ENCODE measurements around the gene PPM1G.

PPM1G gene

GRCh38 chr2:27380626-27381545 lies 28.5 kb downstream of the PPM1G start, which contains the start of gene ZNF513:
TSS of gene ZNF513 (minus strand) at chr2:27380734. CDS start at chr2:27380526, 208 bp downstream.
- WGBS (ENCODE audit: insufficient coverage, insufficient read length), result no CpG with 5 or more reads among the region's 67 CpGs
- peaks cover 41% of the 10 kb centered on the region for H3K36me3 ChIP-seq (ENCODE audit: control insufficient read depth, insufficient read depth, low read length)
- H3K4me1 ChIP-seq (ENCODE audit: control insufficient read depth, insufficient read depth, low read length), result no peaks in the 10 kb centered on the region
- H3K9me3 ChIP-seq (ENCODE audit: control insufficient read depth, insufficient read depth, low read length), result no peaks in the 10 kb centered on the region
- DNase-seq (ENCODE audit: low read depth, low spot score), result peak; percentile 84
- H3K27me3 ChIP-seq (ENCODE audit: control insufficient read depth, insufficient read depth, low read length), result no peaks in the 10 kb centered on the region
- H3K4me3 ChIP-seq (ENCODE audit: low read length), result peak within 1 kb of the TSS; percentile 83; the same call in 1 of the 2 replicates
- no peak within 1 kb of the TSS for H3K27ac ChIP-seq (ENCODE audit: low read length)

DNA sequence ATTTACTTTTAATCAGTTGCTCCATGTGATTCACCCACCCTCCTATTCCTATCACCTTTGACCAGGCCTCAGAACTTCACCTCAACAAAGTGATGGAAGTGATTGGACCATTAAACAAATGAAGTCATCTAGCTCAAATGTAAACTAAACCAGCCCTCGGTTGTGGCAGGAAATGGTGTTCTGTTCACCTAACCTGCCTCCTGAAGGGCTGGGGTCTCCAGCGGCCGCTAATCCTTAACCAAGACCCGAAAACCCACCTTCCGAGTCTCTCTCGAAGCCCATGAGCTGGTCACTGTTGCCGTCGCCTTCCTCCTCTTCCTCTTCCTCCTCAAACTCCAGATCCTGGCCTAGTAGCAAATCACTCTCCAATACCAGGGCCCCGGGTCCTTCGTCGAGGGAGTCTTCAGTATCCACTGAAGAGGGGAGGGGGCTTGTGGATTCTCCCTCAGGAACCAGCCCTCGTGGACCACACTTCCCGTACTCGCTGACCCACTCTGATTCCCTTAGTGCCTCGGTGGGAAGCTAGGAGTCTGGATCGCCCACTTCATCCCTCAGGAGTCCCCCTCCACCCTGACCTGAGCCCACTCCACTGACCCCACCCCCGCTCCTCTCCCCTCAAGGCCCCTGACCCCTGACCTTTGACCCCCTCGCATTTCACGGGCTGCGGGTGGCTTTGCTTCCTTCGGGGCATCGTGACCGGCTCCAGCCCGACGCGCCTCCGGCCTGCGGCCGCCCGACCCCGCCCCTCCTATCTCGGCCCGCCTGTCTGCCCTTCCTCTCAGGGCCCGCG lies 29.4 kb downstream of the PPM1G start:
- Histone ChIP-seq H3K4me3 (ENCODE audit: low read length) (peak overlapping the region; percentile 83; the same call in 1 of the 2 replicates), H3K9me3 (ENCODE audit: control insufficient read depth, insufficient read depth, low read length) (no peaks in the 10 kb centered on the region), H3K4me1 (ENCODE audit: control insufficient read depth, insufficient read depth, low read length) (no peaks in the 10 kb centered on the region), H3K27ac (ENCODE audit: low read length) (no peak overlapping the region), H3K36me3 (ENCODE audit: control insufficient read depth, insufficient read depth, low read length) (peaks cover 47% of the 10 kb centered on the region), H3K27me3 (ENCODE audit: control insufficient read depth, insufficient read depth, low read length) (no peaks in the 10 kb centered on the region)
- no CpG with 5 or more reads among the region's 35 CpGs for WGBS (ENCODE audit: insufficient coverage, insufficient read length)
- no peak for DNase-seq (ENCODE audit: low read depth, low spot score)

- H3K9me3 ChIP-seq (ENCODE audit: control insufficient read depth, insufficient read depth, low read length), result no peaks in the 10 kb centered on the region
- H3K27ac ChIP-seq (ENCODE audit: low read length), result no peak overlapping the region
- peak overlapping the region; percentile 83; the same call in 1 of the 2 replicates for H3K4me3 ChIP-seq (ENCODE audit: low read length)
- no peaks in the 10 kb centered on the region for H3K27me3 ChIP-seq (ENCODE audit: control insufficient read depth, insufficient read depth, low read length)
- DNase-seq (ENCODE audit: low read depth, low spot score), result no peak
- H3K36me3 ChIP-seq (ENCODE audit: control insufficient read depth, insufficient read depth, low read length), result peaks cover 45% of the 10 kb centered on the region
- no CpG with 5 or more reads among the region's 2 CpGs for WGBS (ENCODE audit: insufficient coverage, insufficient read length)
- no peaks in the 10 kb centered on the region for H3K4me1 ChIP-seq (ENCODE audit: control insufficient read depth, insufficient read depth, low read length)
Observed at GRCh38 chr2:27379383-27379835, 30.0 kb downstream of the PPM1G start.

DNA sequence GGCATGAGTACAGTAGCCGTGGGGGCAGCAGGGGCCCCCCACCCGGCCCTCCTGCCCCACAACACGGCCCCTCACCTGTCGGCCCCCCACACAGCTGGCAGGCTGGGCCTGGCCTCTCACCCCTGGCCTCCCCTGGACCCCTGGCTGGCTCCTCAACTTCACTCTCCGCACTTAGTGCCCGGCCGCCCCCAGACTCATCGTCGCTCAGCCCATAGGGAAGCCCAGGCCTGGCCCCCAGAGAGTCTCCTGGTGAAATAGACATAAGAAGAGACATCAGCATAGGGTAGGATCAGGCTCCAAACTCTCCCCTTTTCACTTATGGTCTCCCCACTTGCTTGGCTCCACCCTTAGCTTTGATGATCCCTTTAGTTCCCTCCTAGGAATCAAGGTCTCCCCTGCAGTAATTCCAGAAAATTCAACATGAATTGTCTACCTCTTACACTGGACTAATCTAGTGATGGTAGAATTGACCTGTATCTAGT lies 30.5 kb downstream of the PPM1G start:
- H3K27ac ChIP-seq (ENCODE audit: low read length), result no peak overlapping the region

GRCh38 chr2:27378096-27378808 lies 31.1 kb downstream of the PPM1G start:
- Histone ChIP-seq H3K27me3 (ENCODE audit: control insufficient read depth, insufficient read depth, low read length) (no peaks in the 10 kb centered on the region), H3K36me3 (ENCODE audit: control insufficient read depth, insufficient read depth, low read length) (peaks cover 49% of the 10 kb centered on the region), H3K27ac (ENCODE audit: low read length) (no peak overlapping the region), H3K4me3 (ENCODE audit: low read length) (no peak overlapping the region), H3K4me1 (ENCODE audit: control insufficient read depth, insufficient read depth, low read length) (no peaks in the 10 kb centered on the region), H3K9me3 (ENCODE audit: control insufficient read depth, insufficient read depth, low read length) (no peaks in the 10 kb centered on the region)
- no CpG with 5 or more reads among the region's 29 CpGs for WGBS (ENCODE audit: insufficient coverage, insufficient read length)
- DNase-seq (ENCODE audit: low read depth, low spot score), result no peak

More for the DNA sequence above, 30.5 kb downstream of the PPM1G start:
- no peaks in the 10 kb centered on the region for H3K27me3 ChIP-seq (ENCODE audit: control insufficient read depth, insufficient read depth, low read length)
- H3K4me3 ChIP-seq (ENCODE audit: low read length), result no peak overlapping the region
- H3K36me3 ChIP-seq (ENCODE audit: control insufficient read depth, insufficient read depth, low read length), result peaks cover 46% of the 10 kb centered on the region
- H3K4me1 ChIP-seq (ENCODE audit: control insufficient read depth, insufficient read depth, low read length), result no peaks in the 10 kb centered on the region
- no peaks in the 10 kb centered on the region for H3K9me3 ChIP-seq (ENCODE audit: control insufficient read depth, insufficient read depth, low read length)
- DNase-seq (ENCODE audit: low read depth, low spot score), result no peak
- no CpG with 5 or more reads among the region's 9 CpGs for WGBS (ENCODE audit: insufficient coverage, insufficient read length)

DNA sequence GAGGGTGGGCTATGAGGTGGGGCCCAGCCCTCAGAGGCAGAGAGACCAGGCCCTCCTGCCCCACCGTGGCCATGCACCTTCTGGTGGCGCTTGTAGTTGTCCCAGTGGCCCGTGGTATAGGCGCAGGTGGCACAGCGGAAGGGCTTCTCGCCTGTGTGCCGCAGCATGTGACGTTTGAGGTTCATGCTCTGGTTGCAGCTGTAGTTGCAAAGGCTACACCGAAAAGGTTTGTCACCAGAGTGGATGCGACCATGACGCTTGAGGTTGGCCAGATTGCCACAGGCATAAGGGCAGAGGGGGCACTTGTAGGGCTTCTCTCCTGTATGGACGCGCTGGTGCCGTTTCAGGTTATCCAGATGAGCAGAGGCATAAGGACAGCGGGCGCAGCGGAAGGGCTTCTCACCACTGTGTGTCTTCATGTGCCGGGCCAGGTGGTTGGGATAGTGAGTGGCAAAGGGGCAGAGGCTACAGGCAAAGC lies 31.7 kb downstream of the PPM1G start:
- Histone ChIP-seq H3K27me3 (ENCODE audit: control insufficient read depth, insufficient read depth, low read length) (no peaks in the 10 kb centered on the region), H3K9me3 (ENCODE audit: control insufficient read depth, insufficient read depth, low read length) (no peaks in the 10 kb centered on the region), H3K4me1 (ENCODE audit: control insufficient read depth, insufficient read depth, low read length) (no peaks in the 10 kb centered on the region), H3K27ac (ENCODE audit: low read length) (no peak overlapping the region), H3K4me3 (ENCODE audit: low read length) (no peak overlapping the region), H3K36me3 (ENCODE audit: control insufficient read depth, insufficient read depth, low read length) (peaks cover 49% of the 10 kb centered on the region)
- WGBS (ENCODE audit: insufficient coverage, insufficient read length), result no CpG with 5 or more reads among the region's 18 CpGs
- no peak for DNase-seq (ENCODE audit: low read depth, low spot score)

GRCh38 chr2:27376866-27377617 lies 32.3 kb downstream of the PPM1G start:
- DNase-seq (ENCODE audit: low read depth, low spot score), result no peak
- H3K36me3 ChIP-seq (ENCODE audit: control insufficient read depth, insufficient read depth, low read length), result peaks cover 46% of the 10 kb centered on the region
- no CpG with 5 or more reads among the region's 10 CpGs for WGBS (ENCODE audit: insufficient coverage, insufficient read length)
- no peak overlapping the region for H3K4me3 ChIP-seq (ENCODE audit: low read length)
- H3K4me1 ChIP-seq (ENCODE audit: control insufficient read depth, insufficient read depth, low read length), result no peaks in the 10 kb centered on the region
- no peaks in the 10 kb centered on the region for H3K27me3 ChIP-seq (ENCODE audit: control insufficient read depth, insufficient read depth, low read length)
- no peaks in the 10 kb centered on the region for H3K9me3 ChIP-seq (ENCODE audit: control insufficient read depth, insufficient read depth, low read length)
- no peak overlapping the region for H3K27ac ChIP-seq (ENCODE audit: low read length)

GRCh38 chr2:27376151-27376865 lies 33.1 kb downstream of the PPM1G start:
- Histone ChIP-seq H3K9me3 (ENCODE audit: control insufficient read depth, insufficient read depth, low read length) (no peaks in the 10 kb centered on the region), H3K27ac (ENCODE audit: low read length) (no peak overlapping the region), H3K4me1 (ENCODE audit: control insufficient read depth, insufficient read depth, low read length) (no peaks in the 10 kb centered on the region; the same call in 1 of the 2 replicates), H3K36me3 (ENCODE audit: control insufficient read depth, insufficient read depth, low read length) (peaks cover 42% of the 10 kb centered on the region), H3K27me3 (ENCODE audit: control insufficient read depth, insufficient read depth, low read length) (no peaks in the 10 kb centered on the region), H3K4me3 (ENCODE audit: low read length) (no peak overlapping the region)
- no peak for DNase-seq (ENCODE audit: low read depth, low spot score)
- WGBS (ENCODE audit: insufficient coverage, insufficient read length), result no CpG with 5 or more reads among the region's 16 CpGs

DNA sequence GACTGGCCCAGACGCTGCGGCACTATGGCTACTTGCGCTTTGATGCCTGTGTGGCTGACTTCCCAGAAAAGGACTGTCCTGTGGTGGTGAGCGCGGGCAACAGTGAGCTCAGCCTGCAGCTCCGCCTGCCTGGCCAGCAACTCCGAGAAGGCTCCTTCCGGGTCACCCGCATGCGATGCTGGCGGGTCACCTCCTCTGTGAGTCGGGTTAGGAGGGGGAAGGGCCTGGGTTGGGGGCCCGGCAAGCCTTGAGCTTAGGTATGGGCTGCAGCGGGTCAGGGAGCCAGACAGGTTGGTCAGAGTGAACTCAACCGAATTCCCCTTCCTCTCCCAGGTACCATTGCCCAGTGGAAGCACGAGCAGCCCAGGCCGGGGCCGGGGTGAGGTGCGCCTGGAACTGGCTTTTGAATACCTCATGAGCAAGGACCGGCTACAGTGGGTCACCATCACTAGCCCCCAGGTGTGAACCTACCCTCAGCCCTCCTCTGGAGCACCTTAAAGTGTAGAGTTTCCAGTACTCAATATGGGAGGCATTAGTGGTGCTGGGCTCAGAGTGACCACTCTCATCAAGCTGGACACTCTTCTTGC lies 33.8 kb downstream of the PPM1G start:
- Histone ChIP-seq H3K9me3 (ENCODE audit: control insufficient read depth, insufficient read depth, low read length) (no peaks in the 10 kb centered on the region), H3K4me3 (ENCODE audit: low read length) (no peak overlapping the region), H3K27me3 (ENCODE audit: control insufficient read depth, insufficient read depth, low read length) (no peaks in the 10 kb centered on the region), H3K36me3 (ENCODE audit: control insufficient read depth, insufficient read depth, low read length) (peaks cover 42% of the 10 kb centered on the region), H3K27ac (ENCODE audit: low read length) (no peak overlapping the region), H3K4me1 (ENCODE audit: control insufficient read depth, insufficient read depth, low read length) (peaks cover 1% of the 10 kb centered on the region; the same call in 1 of the 2 replicates)
- DNase-seq (ENCODE audit: low read depth, low spot score), result no peak
- WGBS (ENCODE audit: insufficient coverage, insufficient read length), result no CpG with 5 or more reads among the region's 20 CpGs

All from iPS DF 6.9 (cell line).